ENCODE measurements around the gene RAPGEF5.

RAPGEF5 gene

GRCh38 chr7:22074897-22075296 lies 282.1 kb downstream of the RAPGEF5 start:
- no peak for DNase-seq (ENCODE audit: insufficient read length, low spot score)
- TF ChIP-seq, protein P1, sequence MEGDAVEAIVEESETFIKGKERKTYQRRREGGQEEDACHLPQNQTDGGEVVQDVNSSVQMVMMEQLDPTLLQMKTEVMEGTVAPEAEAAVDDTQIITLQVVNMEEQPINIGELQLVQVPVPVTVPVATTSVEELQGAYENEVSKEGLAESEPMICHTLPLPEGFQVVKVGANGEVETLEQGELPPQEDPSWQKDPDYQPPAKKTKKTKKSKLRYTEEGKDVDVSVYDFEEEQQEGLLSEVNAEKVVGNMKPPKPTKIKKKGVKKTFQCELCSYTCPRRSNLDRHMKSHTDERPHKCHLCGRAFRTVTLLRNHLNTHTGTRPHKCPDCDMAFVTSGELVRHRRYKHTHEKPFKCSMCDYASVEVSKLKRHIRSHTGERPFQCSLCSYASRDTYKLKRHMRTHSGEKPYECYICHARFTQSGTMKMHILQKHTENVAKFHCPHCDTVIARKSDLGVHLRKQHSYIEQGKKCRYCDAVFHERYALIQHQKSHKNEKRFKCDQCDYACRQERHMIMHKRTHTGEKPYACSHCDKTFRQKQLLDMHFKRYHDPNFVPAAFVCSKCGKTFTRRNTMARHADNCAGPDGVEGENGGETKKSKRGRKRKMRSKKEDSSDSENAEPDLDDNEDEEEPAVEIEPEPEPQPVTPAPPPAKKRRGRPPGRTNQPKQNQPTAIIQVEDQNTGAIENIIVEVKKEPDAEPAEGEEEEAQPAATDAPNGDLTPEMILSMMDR (IDR thresholded peaks at IDR 0.05; ENCODE audit: insufficient read depth, missing control alignments), result no peak
- FAIRE-seq, result no peak

Data from D721Med (cell line).